ENCODE results near the gene LACTB.

The LACTB gene

GRCh38 chr15:63166219-63166618 lies 44.6 kb downstream of the LACTB start:
- in situ Hi-C loops (cut with MboI; ENCODE audit: low sequenced_read_pairs): no loop called here

DNA sequence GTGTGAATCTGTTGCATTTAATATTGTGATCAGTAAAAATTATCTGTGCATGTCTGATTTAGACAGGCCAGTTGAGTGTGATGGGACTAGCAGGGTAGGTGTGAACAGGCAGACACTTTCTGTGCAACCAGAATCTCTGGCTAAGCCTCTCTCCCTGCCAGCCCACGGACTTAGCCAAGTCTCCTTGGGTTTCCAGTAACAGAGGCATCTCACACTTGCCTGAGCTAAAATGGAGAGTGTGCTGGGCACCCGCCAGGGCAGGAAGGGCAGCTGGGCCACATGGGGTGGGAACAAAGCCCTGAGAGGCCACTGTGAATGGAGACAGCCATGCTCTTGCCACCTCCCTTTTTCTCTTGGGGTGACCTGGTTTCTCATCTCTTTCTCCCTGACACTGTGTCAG lies 48.1 kb downstream of the LACTB start:
- in situ Hi-C loops (cut with MboI; ENCODE audit: low sequenced_read_pairs): no loop called here

- in situ Hi-C loops (cut with MboI; ENCODE audit: low sequenced_read_pairs): no loop called here
Observed at GRCh38 chr15:63172376-63172775, 50.7 kb downstream of the LACTB start.

DNA sequence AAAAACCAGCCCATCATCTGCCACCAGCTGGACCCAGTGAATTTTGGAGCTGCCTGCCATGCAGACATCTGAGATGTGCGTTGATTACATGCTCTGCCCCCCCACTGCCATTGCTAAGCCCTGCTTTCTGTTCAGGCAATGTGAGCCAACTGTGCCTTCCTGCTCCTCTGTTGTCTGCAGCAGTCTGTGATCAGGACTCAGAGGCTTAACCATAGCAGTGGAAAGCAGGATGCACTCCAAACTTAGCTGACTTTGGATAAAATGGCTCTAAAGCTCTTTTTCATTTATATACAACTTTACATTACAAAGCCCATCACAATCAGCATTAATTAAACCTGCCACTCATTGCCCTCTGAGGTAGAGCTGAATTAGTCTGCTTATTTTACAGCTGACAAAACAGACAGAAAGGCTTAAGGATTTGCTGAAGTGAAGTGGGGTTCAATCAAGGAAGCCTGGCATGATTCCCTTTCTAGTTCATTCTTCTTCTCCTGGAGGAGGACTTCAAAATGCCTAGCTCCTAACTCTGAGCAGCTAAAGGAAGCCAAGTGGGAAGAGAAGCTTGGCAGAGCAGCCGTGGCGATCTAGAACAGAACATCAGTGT lies 51.3 kb downstream of the LACTB start:
- in situ Hi-C loops (cut with MboI; ENCODE audit: low sequenced_read_pairs): no loop called here

DNA sequence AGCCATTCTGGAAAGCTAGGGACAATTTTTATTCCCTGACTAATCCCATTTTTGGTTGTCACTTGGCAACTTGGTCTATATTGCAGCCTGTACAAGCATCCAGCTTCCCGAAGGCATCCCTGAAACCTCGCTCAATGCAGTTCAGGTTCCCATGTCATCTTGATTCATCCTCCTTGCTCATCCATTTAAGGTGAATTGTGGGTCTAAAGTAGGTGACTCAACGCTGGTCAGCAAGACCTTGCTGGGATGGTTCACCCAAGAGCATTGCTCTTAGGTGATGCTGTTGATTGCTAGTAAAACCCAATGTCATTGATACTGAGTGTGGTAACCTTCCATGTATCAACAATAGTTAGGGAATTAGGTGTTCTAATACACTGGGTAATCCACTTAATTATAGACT lies 54.6 kb downstream of the LACTB start:
- in situ Hi-C loops (cut with MboI; ENCODE audit: low sequenced_read_pairs): no loop called here

- in situ Hi-C loops (cut with MboI; ENCODE audit: low sequenced_read_pairs): no loop called here
Observed at GRCh38 chr15:63178034-63178433, 56.4 kb downstream of the LACTB start.

- in situ Hi-C loops (cut with MboI; ENCODE audit: low sequenced_read_pairs): no loop called here
Observed at GRCh38 chr15:63180746-63181145, 59.1 kb downstream of the LACTB start.

GRCh38 chr15:63181648-63182047 lies 60.0 kb downstream of the LACTB start:
- in situ Hi-C loops (cut with MboI; ENCODE audit: low sequenced_read_pairs): no loop called here

DNA sequence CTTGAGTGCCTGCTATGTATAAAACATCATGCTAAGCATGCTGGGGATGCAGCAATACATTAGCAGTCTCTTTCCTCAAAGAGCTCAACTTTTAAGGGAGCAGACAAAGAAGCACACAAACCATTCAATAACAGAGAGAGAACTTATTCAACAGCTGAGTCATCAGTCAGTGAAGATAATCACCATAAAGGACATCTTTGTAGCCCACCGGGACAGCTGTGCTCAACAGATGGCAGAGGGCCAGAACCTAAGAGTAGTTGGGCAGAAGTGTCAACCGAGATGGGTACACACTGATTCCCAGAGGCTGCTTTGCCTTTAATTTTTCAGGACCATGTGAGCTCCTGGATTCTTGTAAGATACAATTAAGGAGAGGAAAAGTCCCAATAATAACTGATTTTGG lies 63.5 kb downstream of the LACTB start:
- in situ Hi-C loops (cut with MboI; ENCODE audit: low sequenced_read_pairs): no loop called here

DNA sequence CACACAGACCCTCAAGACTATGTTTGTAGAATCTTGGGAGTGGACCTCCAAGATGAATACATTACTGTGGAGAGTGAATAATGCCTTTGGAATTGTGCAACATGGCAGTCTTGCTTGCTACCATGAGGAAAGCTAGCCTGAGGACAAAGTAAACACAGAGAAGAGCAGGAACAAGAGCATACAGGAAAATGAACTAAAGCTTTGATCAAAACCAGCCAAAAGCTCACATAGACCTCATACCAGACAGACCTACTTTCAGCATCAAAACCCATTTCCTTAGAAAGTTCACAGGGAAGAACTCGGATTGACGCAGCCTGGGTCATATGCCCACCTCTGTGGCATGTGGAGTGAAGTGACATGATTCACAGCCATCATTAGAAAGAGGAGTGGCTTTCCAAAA lies 64.4 kb downstream of the LACTB start:
- in situ Hi-C loops (cut with MboI; ENCODE audit: low sequenced_read_pairs): no loop called here

- in situ Hi-C loops (cut with MboI; ENCODE audit: low sequenced_read_pairs): no loop called here
Observed at GRCh38 chr15:63187589-63188226, 66.0 kb downstream of the LACTB start.

- in situ Hi-C loops (cut with MboI; ENCODE audit: low sequenced_read_pairs): no loop called here
Observed at GRCh38 chr15:63188247-63188925, 66.7 kb downstream of the LACTB start.

GRCh38 chr15:63188926-63189871 lies 67.5 kb downstream of the LACTB start, which contains the start of gene RAB8B:
RAB8B (plus strand) TSS chr15:63189606; CDS start chr15:63189625, 19 bp downstream.
- in situ Hi-C loops (cut with MboI; ENCODE audit: low sequenced_read_pairs): no loop called here

DNA sequence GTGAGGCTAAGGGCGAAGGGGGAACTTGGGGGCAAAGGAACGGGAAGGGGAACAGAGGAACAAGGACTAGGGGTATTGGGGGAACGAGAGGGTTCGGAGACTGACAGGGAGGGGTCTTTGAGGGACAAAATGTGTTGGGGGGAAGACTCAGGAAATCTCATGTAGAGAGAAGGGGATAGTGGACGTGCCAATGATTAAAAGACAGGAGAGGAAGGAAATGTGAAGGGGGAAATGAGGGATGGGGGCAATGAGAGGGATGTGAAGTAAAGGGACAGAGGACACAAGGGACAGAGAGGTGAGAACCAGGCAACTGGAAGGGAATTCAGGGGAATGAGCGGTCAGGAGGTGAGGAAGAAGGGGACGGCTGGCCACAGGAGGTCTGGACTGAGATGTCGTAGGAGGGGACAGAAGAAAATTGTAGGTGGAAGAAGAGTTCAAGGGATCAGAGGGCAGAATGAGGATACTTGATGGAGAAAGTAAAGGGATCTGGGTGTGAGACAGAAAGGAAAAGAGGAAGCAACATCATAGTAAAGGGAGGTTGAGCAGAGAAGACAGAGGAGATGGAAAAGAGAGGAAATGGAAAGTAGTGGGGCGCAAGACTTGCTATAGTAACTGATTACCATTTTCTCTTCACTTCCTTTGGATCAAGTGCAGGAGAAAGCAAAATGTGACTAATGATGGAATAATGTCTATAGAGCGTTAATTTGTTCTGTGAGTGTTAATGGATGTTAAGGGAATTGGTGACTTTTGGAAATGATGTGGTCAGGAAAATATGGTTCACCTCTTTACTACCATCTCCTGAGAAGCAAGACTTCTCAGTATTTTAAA lies 68.5 kb downstream of the LACTB start:
- in situ Hi-C loops (cut with MboI; ENCODE audit: low sequenced_read_pairs): no loop called here

DNA sequence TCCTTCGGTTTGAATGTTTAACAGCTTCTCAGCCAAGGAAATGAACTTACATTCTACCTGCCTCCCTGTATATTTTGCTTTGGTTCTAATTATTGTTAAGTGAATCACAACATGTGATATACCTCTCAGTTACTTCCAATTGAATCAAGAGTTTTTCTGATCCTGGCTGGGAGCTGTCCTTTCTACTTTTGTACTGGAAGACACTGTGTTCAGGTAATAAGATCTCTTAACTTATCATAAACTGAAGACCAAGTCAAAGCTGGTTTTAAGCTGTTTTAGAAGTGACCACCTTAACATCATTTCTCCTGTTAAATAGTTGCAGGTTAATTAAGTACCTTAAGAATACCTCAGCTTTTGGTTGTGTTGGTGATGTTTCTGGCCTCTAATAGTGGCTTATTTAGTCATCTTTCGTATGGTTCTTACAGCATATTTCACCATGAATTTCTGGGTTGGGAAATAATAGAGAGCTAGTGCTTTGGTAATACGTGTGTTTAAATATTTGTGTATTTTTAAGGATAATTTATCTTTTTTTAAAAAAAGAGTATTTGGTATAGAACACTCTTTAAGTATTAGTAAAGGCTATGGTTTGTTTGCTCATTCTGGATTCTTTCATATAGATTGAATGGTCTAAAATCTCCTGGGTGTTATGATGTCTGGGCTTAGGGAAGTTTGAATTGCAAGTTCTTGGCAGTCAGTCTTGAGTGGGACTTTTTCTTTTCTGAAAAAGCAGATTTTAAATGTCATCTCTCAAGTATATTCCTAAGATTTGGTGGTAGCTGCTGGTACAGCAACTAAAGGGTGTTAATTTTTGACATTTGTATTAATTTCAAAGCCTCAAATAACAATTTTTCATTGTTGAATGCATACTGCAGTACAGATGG lies 69.3 kb downstream of the LACTB start:
- in situ Hi-C loops (cut with MboI; ENCODE audit: low sequenced_read_pairs): no loop called here
